Stimulated activated CD8-positive, alpha-beta memory T cell treated with anti-CD3 and anti-CD28 coated beads, Interleukin-12 subunit alpha, Interleukin-12 subunit beta, amount 100 ng/mL, for 24 hours (primary cell): Measurements from ENCODE around the gene SNX32.

Experiments
- DNase-seq: peaks from one replicate; pipeline ENCODE4 v3.0.0-alpha.2; 2020; ENCODE audit errors: extremely low read depth

SNX32 gene

DNA sequence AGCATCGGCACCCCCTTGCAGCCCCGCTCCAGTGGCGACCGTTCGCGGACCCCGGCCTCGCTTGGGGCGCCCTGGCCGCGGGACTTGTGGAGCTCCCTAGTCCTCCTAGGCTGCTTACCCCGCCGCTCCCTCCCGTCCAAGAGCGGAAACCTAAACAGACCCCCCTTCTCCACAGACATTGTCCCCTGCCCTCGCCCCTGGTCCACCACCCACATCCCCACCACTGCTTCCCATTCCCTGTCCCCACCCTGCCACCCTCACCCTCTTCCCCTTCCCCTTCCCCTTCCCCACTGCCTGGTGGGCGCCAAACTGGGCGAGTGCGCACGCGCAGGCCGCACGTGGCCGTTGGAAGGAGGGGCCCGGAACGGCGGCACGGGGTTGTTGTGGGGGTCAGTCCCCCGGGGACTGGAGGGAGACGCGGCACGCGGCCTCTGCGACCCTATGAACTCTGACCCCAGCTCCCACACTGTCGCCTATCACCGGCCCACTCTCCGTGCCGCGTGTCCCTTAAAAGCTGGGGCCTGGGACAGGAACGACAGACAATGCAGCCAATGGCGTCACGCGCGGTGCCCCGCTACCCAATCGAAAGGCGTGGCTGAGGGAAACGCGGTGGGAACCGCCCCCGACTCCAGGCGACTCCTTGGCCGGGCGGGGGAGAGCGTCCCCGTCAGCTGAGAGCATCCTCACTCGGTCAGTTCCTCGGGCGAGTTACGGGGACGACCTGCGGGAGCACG lies at the start of gene SNX32:
Gene SNX32 (plus strand): TSS at position 667 of the 734 bp plus-strand sequence. CDS start 103 bp downstream, outside the sequence.
- DNase-seq, result peak; percentile 89

DNA sequence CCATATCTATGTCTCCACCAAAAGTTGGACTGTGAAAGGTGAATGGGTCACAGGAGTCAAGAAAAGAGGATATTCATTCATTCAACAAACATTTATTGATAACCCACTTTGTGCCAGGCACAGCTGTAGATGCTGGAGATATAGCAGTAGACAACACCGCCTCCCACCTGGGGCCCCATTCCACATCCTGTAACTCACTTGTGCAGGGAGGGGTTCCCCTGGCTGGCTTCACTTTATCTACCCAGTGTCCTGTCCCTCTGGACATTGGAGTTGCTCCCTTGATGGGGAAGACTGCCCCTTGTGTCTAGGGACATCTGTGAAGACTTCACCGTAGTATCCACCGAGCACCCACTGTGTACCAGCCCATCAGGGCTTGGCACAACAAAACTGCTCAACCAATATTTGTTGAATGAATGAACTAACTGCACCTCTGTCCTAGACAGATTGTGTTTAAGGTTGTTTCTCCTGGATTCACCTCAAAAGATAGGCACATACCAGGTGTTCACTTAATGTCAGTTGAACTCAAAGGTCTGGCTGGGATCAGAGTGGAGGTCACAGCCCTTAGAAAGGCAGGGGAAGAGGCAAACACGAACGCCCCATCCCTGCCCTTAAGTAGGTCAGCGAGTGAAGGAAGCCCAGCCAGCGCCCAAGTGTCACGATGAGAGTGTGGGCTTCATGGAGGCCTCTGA lies 48.3 kb upstream of the SNX32 start:
- no peak for DNase-seq

DNA sequence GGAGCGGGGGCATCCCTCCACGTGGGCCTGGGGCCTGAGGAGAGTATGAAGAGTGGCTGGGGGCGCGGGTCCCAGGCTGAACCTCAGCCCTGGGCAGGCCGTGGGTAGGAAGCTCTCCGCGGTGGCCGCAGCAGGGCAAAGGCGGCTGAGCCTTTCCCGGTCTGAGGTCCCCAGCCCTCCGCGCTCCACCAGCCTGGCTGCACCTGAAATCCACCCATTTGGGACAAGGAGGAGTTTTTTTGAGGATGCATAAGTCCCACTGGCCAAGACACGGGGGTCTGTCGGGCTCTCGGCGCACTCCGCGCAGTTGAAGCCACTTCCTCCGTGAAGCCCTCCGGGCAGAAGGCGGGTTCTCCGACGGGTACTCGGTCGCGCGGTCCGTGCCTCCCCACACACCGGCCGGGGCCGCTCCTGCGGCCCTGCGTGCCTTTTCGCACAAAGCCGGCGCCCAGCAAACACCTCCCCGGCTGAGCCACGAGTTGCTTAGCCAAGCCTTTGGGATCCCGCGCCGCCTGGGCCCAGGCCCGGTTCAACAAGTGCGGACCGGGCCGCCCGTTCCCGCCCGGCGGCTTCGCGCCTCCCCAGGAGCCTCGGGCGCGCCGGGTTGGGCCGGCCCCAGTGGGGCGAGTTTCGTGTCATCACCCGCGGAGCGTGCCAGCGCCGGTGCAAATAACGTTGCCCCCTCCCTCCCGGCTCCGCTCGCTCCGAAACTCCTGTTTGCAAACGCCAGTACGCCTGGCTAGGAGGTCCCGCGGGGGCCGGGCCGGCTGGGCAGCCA lies 47.6 kb upstream of the SNX32 start:
- DNase-seq, result no peak

DNA sequence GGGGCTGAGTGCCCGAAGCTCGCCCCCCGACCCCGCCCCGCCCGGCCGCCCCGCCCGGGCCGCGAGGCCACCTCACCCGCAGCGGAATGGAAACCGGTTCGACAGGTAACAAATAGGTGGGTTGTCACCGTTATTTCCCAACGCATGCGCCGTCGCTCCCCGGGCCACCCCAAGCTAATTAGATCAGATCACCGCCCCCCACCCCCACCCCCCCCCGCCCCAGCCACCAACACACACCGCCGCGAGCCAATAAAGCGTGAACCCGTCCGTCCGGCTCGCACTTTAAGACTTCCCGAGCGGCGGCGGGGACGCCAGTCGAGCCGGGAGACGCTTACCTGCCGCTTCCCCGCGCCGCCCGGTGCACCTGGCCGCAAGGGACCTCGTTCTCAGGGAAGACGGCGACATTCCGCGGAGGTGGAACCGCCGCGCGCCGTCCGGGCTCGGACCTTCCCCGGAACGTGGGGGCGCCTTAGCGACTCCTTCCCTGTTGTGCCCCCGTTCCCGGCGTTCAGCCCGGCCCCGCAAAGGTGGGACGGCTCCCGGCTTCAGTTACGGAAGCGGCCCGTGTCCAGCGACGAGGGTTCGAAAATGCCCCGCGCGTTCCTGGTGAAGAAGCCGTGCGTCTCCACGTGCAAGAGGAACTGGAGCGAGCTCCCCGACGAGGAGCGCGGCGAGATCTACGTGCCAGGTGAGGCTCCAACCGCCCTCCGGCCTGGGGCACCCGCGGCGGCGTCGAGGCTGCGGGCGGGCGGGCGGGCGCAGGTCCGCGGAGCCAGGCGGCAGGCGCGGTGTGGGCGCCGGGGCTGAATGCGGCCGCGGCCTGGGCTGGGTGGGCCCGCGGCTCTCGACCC lies 46.8 kb upstream of the SNX32 start, which contains the start of gene OVOL1:
Gene OVOL1 (plus strand): TSS at position 278 of the 851 bp plus-strand sequence. CDS start 311 bp downstream, at position 589.
- DNase-seq, result no peak

DNA sequence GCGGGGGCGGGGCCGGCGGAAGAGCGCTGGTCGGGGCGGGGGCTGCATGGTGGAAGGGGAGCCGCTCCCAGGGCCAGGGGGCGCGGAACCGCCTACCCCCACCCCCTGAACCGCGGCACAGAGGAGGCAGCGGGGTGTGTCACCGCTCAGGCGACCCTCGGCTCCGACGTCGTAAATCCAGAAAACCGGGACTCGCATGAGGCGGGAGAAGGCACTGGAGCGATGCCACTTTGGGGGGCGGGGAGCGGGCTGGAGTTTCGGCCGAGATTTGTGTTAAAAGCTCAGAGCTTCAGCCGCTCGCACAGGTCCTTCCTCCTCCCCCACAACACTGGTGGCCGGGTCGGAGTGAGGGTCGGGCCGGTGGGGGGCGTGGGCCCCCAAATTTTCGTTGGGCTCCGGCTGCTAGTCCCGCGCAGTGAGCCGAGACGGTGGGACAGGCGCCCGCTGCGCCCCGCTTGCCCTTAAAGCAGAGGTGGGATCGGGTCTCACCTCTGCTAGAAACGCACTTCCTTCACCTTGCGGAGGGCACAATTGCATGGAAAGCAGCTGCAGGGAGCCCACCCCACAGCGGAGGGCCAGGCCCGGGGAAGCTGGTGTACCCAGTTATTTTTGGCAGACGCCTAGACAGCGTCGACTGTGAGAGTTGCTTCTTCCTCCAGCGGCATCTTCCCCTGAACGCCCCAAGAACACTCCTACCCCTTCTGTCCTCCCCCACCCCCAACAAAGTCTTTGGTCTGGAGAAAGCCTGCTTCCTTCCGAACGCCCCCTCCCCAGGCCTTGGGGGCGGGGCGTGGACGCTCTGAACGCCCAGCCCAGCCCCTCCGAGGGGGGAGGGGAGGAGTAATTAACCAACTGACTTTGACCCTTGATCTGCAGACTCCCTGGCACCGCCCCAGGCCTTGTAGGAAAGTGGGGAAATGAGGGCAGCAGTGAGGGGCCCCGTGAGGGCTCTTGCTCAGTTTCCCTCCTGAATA lies 45.8 kb upstream of the SNX32 start:
- DNase-seq, result no peak

DNA sequence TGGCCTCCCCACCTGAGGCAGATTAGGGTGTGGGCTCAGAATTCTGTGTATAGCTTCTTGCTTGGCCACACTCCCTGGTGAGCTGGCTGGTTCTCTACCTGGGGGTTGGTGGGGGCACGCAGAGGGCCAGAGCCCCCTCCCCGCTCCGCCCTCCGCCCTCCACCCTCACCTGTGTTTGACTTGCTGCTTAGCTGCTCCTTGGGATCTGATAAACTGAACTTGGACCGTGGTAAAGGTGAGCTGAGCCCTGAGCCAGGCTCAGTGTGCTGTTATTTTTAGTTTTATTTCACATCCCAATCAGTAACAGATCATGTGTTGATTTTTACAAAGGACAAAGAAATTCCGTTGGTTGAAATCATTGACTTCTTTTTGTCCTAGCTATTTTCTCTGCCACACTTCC lies 44.9 kb upstream of the SNX32 start:
- no peak for DNase-seq

DNA sequence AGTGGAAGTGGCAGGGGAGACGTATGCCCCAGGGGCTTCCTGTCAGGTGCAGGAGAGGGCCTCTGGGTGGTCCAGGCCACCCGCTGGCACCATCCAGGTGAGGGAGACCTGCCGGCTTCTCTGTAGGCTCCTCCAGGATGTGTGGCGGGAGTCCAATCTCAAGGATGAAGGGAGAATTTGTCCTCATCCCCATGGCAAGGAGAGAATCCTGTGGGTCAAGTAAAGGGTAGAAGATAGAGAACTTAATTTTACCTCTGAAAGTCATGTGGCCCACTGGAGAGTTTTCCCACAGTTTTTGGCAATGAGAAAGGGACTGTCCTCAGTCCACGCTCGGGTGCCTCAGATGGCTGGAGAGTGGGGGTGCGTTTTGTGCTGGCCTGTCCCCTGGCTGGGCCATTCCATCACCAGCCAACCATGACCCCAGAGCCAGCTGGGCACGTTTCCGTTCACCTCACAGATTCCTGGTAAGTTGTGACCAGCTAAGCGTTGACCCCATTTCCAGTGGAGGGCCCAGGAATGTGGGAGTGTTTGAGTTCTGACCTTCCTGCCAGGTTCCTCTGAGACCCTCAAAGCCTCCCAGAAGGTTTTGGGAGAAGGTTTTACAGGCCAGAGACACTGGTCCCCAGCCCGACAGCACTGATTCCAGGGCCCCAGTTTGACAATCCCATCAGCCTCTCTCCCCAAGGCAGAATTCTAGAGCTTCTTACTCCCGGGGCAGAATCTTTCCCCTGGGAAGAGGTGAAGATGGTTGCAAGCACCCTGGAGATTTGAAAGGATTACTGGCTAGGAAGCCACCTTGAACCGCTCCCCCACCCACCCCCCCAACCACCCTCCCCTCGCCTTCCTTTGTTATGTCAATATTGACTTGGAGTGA lies 44.3 kb upstream of the SNX32 start:
- DNase-seq, result no peak

DNA sequence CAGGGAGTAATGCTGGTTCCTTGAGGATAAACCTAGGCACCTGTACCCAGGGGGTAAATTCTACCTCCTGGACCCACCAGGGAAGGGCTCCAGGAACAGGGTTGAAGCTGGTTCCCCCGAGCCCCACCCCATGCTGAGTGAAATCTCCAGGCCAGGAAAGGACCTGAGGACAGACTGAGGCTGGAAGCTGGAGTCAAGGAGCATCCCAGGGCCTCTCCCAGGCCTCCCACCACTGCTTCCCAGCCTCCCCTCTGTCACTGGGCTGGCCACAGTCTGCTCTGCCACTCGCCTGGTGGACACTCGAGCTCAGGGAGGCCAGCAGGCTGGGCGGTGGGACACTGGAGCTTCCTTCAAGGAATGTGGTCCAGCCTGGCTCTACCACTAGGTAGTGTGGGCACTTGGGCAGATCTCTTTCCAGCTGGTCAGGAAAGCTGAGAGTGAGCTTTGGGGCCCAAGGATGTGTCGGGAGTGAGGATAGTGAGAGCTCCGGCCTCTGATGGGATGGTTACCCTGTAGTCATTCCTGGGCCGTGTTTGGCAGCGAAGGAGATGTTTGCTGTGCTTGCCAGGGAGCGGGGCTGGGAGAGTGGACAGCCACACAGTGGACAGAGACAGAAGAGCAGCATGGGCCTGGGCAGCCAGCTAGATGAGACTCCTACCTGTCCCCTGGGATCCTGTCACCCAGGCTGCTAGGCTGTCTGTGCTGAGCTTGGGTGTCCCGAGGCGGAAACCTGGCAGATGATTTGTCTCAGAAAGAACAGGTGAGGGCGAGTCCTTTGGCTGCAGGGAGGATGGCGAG lies 43.5 kb upstream of the SNX32 start:
- DNase-seq, result no peak

DNA sequence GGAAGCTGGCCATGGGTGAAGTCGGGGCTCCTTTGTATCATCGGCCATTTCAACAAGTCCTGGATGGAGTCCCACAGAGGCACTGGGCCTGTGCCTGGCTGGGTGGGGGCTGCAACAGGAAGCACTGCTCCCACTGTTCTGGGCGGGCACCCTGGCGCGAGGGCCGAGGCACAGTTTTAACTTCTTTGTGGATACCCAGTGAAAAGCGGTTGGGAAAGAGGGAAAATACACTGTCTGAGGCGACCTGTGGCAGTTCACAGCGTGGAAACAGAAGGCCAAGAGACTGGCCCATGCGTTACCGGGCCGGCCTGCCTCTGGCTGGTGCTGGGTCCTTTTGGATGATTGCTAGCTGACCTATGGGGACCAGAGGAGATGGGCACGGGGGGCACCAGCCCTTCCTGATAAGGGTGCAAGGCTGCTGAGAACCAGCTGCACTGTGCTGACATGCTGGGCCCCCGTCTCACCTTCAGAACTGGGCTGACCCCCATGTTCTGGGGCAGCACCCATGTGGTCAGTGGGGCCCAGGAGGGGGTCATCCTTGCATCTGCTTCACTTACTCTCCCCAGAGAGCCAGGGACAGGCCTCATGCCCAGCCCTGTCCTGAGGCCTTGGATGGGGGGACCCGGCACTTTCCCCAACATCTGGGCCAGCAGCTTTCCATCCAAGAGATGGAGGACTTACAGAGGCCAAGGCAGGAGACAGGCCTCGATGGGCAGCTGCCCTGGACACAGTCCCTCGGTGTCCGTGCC lies 42.7 kb upstream of the SNX32 start:
- no peak for DNase-seq

DNA sequence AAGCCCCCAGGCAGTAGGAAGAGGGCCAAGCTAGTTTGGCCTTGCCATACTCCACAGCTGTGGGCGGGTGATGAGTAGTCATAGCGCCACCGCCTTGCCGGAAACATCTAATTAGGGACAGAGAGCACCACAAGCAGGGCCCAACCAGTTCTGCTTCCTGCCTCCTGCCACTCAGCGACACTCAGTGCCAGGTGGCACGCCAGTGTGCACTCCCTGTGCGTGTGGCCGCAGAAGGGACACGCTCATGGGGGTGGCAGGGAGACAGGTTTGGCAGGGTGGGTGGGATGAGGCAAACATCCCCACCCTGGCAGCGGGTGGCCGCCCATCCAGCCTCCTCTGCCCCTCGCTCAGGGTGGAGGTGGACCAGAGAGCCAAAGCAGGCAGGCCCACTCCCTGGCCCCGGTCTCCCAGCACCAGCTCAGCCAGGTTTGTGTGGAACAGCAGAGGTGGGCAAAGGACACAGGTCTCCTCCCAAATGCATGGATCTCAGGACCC lies 42.0 kb upstream of the SNX32 start:
- DNase-seq, result no peak

DNA sequence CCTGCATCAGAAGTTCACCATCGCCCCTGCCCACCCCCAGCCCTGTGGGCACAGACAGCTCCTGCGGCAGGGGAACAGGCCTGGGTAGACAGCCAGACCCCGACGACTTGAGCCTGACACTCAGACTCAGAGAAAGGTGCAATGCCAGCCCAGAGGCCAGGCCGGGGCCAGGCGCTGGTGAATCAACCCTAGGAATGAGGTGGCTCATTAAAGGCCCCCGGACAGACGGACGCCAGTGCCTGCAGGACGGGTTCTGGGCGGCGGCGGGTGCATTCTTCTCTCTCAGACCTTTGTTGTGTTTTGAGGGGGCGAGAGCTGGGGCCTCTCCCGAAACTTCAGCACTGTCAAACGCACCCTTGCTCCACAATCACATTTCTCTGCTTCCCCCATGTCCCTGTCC lies 41.3 kb upstream of the SNX32 start:
- DNase-seq, result no peak

DNA sequence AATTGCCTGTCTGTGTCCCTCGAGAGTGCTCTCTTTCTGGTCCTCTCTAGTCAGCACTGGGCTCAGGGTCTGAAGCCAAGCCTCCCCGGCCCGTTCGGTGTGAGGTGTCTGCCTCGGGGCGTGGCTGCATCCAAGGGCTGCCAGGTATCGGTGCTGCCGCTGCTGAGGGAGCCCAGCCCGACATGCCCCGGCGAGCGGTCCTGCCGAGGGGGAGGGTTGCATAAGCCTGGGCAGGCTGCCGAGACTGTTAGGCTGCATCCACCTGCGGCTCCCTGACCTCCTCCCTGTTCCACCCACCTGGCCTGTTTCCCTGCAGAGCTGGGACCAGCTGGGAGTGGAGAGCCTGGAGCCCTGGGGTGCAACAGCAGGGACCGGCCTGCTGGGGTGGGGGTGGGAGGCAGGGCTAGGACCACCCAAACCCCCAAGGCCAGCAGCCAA lies 40.6 kb upstream of the SNX32 start:
- no peak for DNase-seq

DNA sequence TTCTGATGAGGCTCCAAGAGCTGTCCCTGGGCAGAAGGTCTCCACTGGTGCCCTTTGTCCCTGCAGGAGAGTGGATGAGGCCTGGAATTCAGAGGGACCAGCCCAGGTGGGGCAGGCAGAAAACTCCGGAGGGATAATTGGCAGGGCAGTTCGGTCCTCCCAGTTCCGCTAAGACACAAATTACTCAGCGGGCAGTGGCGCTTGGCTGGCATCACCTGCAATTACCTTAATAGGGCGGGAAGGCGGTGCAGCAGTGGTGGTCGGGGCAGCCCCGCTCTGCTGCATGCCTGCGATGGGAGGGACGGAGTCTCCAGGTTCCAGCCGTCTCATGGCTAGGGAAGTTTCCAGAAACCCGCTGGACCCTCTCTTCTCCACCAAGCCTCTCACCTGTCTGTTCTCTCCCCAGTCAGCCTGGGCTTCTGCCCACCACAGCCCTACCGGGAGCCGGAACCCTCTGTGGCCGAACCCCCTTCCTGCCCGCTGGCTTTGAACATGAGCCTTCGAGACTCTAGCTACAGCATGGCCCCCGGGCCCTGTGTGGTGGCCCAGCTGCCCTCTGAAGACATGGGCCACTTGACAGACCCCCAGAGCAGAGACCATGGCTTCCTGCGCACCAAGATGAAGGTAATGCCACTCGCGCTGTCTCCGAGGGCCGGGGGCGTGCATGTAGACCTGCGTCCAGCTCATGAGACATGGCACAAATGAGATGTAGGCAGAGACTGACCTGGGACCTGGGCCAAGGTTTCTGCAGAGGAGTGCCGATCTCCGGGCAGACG lies 40.0 kb upstream of the SNX32 start:
- no peak for DNase-seq

DNA sequence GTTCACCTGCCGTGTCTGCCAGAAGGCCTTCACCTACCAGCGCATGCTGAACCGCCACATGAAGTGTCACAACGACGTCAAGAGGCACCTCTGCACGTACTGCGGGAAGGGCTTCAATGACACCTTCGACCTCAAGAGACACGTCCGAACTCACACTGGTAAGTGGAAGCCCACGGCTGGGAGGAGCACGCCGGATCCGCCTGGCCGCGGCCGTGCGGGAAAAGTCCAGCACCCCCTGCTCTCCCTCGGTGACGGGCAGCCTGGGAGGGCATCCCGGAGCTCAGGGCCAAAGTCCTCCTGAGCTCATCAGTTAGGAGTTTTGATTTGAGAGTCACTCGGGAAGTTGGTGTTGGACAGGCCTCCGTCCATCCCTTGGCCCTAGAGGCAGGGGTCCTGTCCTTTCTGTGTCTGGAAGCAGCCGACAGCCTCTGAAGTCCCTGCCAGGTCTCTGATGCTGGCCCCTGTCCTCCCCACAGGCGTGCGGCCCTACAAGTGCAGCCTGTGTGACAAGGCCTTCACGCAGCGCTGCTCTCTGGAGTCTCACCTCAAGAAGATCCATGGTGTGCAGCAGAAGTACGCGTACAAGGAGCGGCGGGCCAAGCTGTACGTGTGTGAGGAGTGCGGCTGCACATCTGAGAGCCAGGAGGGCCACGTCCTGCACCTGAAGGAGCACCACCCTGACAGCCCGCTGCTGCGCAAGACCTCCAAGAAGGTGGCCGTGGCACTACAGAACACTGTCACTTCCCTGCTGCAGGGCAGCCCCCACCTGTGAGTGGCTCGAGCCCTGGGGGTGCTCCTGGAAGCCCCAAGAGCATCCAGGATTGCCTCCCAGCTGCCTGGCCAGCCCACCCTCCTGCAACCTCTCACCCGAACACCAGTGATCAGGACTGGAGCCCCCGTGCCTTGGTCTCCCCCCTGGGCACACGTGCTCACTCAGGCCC lies 38.9 kb upstream of the SNX32 start:
- DNase-seq, result no peak

DNA sequence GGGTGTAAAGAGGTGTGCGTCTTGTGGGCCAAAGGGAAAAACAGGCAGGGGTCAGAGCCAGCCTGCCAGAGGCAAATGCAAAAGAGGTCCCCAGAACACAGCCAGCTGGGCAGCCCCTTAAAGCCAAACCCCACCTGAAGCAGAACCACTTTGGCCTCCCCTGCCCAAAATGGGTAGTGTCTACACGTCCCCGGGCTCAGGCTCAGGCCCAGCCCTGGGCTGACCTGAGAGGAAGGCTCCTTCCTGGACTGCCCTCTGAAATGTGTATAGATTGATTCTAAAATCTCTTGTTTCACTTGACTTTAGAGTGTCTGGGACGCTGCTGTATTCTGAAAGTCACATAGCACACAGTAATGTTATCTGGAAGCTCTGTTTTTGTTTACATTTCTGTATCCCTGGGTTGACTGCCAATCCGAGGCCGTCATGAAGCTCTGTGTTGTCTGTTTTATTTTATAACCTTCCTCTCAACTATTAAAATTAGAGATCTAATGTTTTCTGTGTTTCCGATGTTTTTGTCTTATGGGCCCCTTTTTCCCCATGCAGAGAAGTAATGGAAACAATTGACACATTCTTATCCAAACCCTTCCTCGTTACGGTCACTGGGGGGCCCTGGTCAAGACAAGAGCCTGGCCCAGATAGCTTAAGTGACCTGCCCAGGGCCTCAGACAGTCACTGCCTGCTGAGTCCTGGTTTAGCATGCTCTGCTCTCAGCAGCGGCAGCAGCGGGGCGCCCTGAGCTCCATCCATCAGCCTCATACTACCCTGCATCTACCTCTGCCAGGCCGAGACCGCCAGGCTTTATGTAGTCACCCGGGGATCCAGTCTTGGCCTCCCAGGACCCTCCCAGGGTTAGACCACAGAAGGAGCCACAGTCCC lies 36.8 kb upstream of the SNX32 start:
- DNase-seq, result no peak
